Progenitor cell of endocrine pancreas (in vitro differentiated cells): ENCODE data around the gene SMIM33. TPM values are rescaled to one million over a fixed set of nuclear protein-coding genes. Genes with fewer than 3 reads are reported as not detected.

Source experiments
- DNase-seq: peaks from one replicate; pipeline ENCODE4 v3.0.0; 2021; ENCODE audit warnings: low spot score; ENCODE audit not compliant: unreplicated experiment
- H3K27ac Mint-ChIP-seq: 2 replicates; pipeline ENCODE4 v1.8.0; 2021; ENCODE audit warnings: mild to moderate bottlenecking, moderate library complexity, mixed read lengths
- H3K27me3 Mint-ChIP-seq: 2 replicates; pipeline ENCODE4 v1.8.0; 2021; ENCODE audit warnings: mixed read lengths
- H3K36me3 Mint-ChIP-seq: 2 replicates; pipeline ENCODE4 v1.8.0; 2022; ENCODE audit warnings: mixed read lengths; ENCODE audit not compliant: insufficient read depth
- H3K4me1 Mint-ChIP-seq: 2 replicates; pipeline ENCODE4 v1.8.0; 2021; ENCODE audit warnings: low read depth, mixed read lengths
- H3K4me3 Mint-ChIP-seq: 2 replicates; pipeline ENCODE4 v1.8.0; 2021; ENCODE audit warnings: low read depth, mild to moderate bottlenecking, moderate library complexity, mixed read lengths
- H3K9me3 Mint-ChIP-seq: 2 replicates; pipeline ENCODE4 v1.8.0; 2021; ENCODE audit warnings: low read depth, mixed read lengths
- CTCF ChIP-seq: fragments of 200-600 bp; sonication (generic); IDR thresholded peaks from one replicate; pipeline ENCODE4 v1.5.0; 2021; ENCODE audit warnings: antibody characterized with exemption, mild to moderate bottlenecking; ENCODE audit not compliant: unreplicated experiment
- long read RNA-seq: library from polyadenylated mRNA; unstranded; transcript quantifications from one replicate; pipeline ENCODE4 v2.0.0, GENCODE V29; 2020
- total RNA-seq: library from RNA; stranded (reverse); gene quantifications from 2 replicates; pipeline ENCODE4 v1.2.1, GENCODE V29; 2021

SMIM33 gene
- not detected in 2 replicates for total RNA-seq
- long read RNA-seq: 0 reads

- Mint-ChIP-seq H3K27ac (peak within 1 kb of the TSS; percentile 84), H3K36me3 (no peaks in the 10 kb centered on the region), H3K4me1 (no peaks in the 10 kb centered on the region), H3K9me3 (no peaks in the 10 kb centered on the region), H3K4me3 (no peak within 1 kb of the TSS), H3K27me3 (peaks cover 19% of the 10 kb centered on the region)
- DNase-seq: no peak
- no peak for TF ChIP-seq CTCF
These were observed at the start of gene SMIM33 for GRCh38 chr5:139470821-139471300. TSS of gene SMIM33 (plus strand) at chr5:139471004. CDS start at chr5:139471122, 118 bp downstream.

- TF ChIP-seq CTCF: peak; percentile 86
- Mint-ChIP-seq H3K27me3 (no peaks in the 10 kb centered on the region), H3K9me3 (no peaks in the 10 kb centered on the region), H3K36me3 (peaks cover 15% of the 10 kb centered on the region), H3K4me1 (no peaks in the 10 kb centered on the region), H3K27ac (no peak overlapping the region), H3K4me3 (no peak overlapping the region)
- DNase-seq: peak; percentile 30
These were observed 48.4 kb upstream of the SMIM33 start for GRCh38 chr5:139422307-139422893.

- Mint-ChIP-seq H3K36me3 (peaks cover 17% of the 10 kb centered on the region), H3K4me3 (no peak overlapping the region), H3K27me3 (no peaks in the 10 kb centered on the region), H3K27ac (no peak overlapping the region), H3K4me1 (no peaks in the 10 kb centered on the region), H3K9me3 (no peaks in the 10 kb centered on the region)
- TF ChIP-seq CTCF: no peak
- no peak for DNase-seq
These were observed 45.3 kb upstream of the SMIM33 start for GRCh38 chr5:139425497-139425896.

GRCh38 chr5:139426203-139426885, 44.5 kb upstream of the SMIM33 start:
- Mint-ChIP-seq H3K27ac (no peak overlapping the region), H3K36me3 (peaks cover 17% of the 10 kb centered on the region)

GRCh38 chr5:139430015-139430414, 40.8 kb upstream of the SMIM33 start:
- DNase-seq: no peak
- Mint-ChIP-seq H3K27ac (no peak overlapping the region), H3K4me1 (no peaks in the 10 kb centered on the region), H3K36me3 (peaks cover 9% of the 10 kb centered on the region), H3K9me3 (no peaks in the 10 kb centered on the region), H3K4me3 (no peak overlapping the region), H3K27me3 (no peaks in the 10 kb centered on the region)
- no peak for TF ChIP-seq CTCF

More at GRCh38 chr5:139426203-139426885, 44.5 kb upstream of the SMIM33 start:
- no peak for DNase-seq
- Mint-ChIP-seq H3K27me3 (no peaks in the 10 kb centered on the region), H3K4me3 (no peak overlapping the region), H3K9me3 (no peaks in the 10 kb centered on the region), H3K4me1 (no peaks in the 10 kb centered on the region)
- TF ChIP-seq CTCF: no peak
